Fibroblast of mammary gland (primary cell): Measurements from ENCODE around the gene IGFALS.

Experiments
- DNase-seq: peaks from one replicate; pipeline ENCODE4 v3.0.0-alpha.2; 2010; ENCODE audit warnings: low read depth
- H3K4me3 ChIP-seq: 2 replicates; pipeline ENCODE4 v1.5.1; 2011; ENCODE audit warnings: low read depth, mild to moderate bottlenecking, low read length, moderate library complexity; ENCODE audit not compliant: control insufficient read depth
- CTCF ChIP-seq: conservative IDR thresholded peaks from 2 replicates; pipeline ENCODE4 v1.5.1; 2011; ENCODE audit warnings: low read depth, low read length, inconsistent platforms; ENCODE audit not compliant: control insufficient read depth, insufficient read depth

The IGFALS gene

GRCh38 chr16:1758923-1759322 is 34.6 kb downstream of the IGFALS start:
- no peak for TF ChIP-seq CTCF
- DNase-seq = no peak
- H3K4me3 ChIP-seq = no peak overlapping the region

DNA sequence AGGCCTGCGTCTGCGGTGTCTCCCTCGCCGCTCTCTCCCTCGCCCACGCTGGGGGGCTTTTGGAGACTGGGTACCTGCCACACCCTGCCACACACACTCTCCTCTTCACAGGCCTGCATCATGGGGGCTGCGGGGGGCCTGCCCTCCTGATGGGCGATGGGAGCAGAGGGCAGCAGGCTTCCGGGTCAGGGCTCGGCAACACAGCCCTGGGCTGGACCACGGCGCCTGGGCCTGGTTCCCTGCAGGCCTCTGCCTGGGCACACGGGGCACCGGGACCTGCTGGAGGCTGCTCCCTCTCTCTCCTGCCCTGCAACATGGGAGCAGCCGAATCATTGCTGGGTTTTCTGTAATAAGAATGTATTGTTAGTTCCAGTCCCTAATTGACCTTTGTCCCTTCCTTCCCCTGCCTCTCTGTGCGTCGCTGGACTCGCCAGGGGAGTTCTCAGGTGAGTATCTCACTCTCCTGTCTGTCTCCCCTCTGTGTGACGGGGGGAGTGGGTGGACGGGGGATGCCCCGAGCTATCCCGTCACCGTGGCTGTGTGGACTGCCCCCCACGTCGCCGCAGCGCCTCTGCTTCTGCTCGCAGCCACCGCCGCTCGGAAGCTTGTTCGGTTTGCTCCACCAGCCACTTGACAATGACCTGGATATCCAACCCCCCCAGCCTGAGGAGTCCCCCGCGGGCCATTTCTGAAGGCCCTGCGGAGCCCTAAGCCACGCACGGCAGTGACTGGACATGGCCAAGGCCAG is 35.6 kb downstream of the IGFALS start:
- TF ChIP-seq CTCF = no peak
- no peak overlapping the region for H3K4me3 ChIP-seq
- DNase-seq = no peak

DNA sequence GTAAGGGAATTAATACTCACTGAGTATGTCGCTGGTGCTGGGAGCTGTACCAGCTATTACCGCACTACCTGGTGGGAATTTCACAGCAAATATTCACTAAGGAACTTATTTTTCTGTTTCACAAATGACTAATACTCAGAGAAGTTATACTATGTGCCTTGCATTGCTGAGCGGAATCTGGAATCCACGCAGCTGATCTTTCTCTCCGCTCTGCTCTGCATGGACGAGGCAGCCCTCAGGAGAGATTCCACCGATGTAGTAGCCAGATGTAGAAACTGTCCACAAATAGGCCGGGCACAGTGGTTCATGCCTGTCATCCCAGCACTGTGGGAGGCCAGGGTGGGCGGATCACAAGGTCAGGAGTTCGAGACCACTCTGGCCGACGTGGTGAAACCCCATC is 39.3 kb downstream of the IGFALS start:
- TF ChIP-seq CTCF = no peak
- DNase-seq = no peak
- no peak overlapping the region for H3K4me3 ChIP-seq

DNA sequence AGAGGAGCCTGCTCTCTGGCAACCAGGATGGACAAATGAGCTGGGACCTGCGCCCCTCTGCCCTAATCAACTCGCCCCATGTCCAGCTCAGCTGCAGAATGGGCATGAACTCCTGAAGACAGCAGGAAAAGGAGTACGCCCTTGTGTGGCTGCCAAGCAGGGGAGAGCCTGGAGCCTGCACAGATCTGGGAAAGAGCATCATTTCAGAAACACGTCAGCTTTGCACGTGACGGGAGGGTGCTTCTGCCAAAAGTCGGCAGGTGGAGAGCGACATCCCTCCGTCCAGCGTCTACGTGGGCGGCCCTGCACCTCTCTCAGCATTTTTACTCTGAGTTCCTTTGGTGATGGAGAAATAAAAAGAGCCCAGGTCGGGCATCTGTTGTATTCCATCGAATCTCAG is 40.7 kb downstream of the IGFALS start:
- DNase-seq = no peak
- H3K4me3 ChIP-seq = no peak overlapping the region
- no peak for TF ChIP-seq CTCF

DNA sequence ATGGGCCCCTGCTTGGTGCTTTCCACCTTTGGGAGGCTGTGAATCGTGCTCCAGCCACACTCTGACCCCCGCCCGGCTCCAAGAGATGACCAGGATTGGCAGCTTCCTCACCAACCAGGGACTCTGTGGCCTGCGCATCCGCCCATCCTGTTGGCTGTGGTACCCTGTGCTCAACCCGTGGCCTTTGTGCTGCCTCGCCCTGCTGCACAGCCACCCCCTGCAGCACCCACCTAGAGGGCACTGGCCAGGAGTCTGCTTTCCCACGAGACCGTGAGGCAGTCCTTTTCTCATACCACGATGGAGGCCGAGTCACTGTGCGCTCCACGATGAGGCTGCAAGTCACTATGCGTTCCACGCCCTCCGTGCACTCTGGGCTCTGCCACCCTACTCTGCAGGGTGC is 41.6 kb downstream of the IGFALS start:
- H3K4me3 ChIP-seq = no peak overlapping the region
- no peak for DNase-seq
- TF ChIP-seq CTCF = no peak

DNA sequence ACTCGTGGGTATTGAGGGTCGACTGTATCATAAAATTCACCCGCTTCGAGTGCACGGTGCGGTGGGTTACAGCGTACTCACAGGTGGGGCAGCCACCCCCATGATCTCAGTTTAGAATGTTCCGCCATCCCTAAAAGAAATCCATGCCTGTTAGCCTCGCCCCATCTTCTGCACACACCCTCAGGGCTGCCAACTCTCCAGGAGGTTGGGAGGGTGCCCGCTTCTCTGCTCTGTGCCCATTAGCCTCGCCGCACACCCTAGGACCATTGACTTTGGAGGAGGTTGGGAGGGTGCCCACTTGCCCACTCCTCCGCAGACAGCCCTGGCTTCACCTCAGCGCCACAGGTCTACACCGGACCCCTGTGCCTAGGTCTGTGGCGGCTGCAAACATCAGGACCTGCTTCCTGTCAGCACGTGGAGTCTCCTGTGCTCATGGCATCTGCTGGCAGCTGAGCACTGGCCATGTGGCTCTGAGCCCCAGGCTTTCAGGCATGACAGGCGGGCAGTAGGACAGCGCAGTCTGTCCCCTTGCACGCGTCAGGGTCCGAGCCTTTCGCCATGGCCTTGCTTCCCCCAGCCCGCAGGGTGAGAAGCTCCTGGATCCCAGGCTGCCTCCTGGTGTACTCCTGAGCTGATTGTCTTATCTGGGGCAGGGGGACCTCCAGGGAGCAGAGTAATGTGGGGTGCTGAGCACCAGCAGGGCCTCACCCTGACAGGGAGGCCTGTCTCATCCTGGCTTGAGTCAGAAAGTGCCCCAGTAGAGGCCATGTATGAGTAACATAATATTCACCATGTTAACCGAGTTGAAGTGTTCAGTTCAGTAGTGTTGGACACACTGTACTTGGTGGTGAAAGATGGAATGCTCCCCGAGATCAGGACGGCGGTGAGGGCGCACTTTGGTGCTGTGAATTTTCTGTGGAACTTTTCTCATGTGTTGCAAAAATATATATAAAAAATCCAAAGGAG is 44.1 kb downstream of the IGFALS start:
- DNase-seq = peak; percentile 52
- no peak for TF ChIP-seq CTCF
- no peak overlapping the region for H3K4me3 ChIP-seq
